ENCODE data around the gene ANKRD22. TPM values are rescaled to one million over a fixed set of nuclear protein-coding genes. Genes with fewer than 3 reads are reported as not detected.

The ANKRD22 gene
- polyA plus RNA-seq, 1 donor (not counting 4 experiments of a cell fraction or from before 2014, with no cell fraction given): 4.4 TPM

DNA sequence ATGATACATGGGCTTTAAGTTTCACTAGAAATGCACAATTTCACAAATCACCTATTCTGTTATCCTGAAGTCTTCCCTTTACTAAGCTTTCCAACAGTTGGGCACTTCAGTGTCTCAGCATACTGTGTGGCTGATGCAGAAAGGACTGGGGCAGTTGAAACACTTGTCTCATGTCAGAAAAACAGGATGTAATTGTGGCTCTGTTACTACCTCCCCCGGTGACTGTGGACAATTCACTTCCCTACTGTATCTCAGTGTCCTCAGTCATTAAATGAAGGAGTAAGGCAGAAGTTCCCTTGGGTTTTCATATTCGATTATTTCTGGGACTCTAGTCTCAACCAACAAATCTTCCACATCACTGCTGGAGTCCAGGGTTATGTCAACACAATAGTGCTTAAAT is 17.9 kb downstream of the ANKRD22 start:
- dilution Hi-C loops (cut with MboI; ENCODE audit: extremely low pct_ligation_motif_present, low sequenced_read_pairs): no loop called here
- Histone ChIP-seq H3K4me2 (ENCODE audit: control insufficient read depth, extremely low read depth, insufficient read depth, low read depth, low read length) (no peak overlapping the region), H3K9ac (ENCODE audit: control insufficient read depth, extremely low read depth, insufficient read depth, low read length) (no peak overlapping the region), H3K9me3 (ENCODE audit: control insufficient read depth, low read depth, low read length) (no peaks in the 10 kb centered on the region), H3K27me3 (ENCODE audit: control insufficient read depth, extremely low read depth, insufficient read depth, low read length) (no peaks in the 10 kb centered on the region), H4K20me1 (ENCODE audit: control insufficient read depth, extremely low read depth, insufficient read depth, low read length) (no peaks in the 10 kb centered on the region), H2AFZ (ENCODE audit: control insufficient read depth, low read length) (no peak overlapping the region), H3K27ac (ENCODE audit: control insufficient read depth, insufficient read depth, low read length) (no peak overlapping the region), H3K4me3 (ENCODE audit: control insufficient read depth in 2 of 3, extremely low read depth in 1 of 3, insufficient read depth in 2 of 3, low read depth in 1 of 3, low read length in 3 of 3) (no peak overlapping the region), H3K9me1 (ENCODE audit: control insufficient read depth, extremely low read depth, insufficient read depth, low read length) (no peaks in the 10 kb centered on the region), H3K4me1 (ENCODE audit: control insufficient read depth, extremely low read depth, insufficient read depth, low read length) (peaks cover 8% of the 10 kb centered on the region), H3K79me2 (ENCODE audit: control insufficient read depth, insufficient read depth, low read length) (no peaks in the 10 kb centered on the region), H3K36me3 (ENCODE audit: control insufficient read depth in 2 of 2, extremely low read depth in 1 of 2, insufficient read depth in 2 of 2, low read length in 2 of 2) (no peaks in the 10 kb centered on the region)
- DNase-seq (ENCODE audit: low read depth, low spot score) (no peak), FAIRE-seq (no peak)
- no peak for TF ChIP-seq EZH2 (IDR thresholded peaks at IDR 0.05; ENCODE audit: low read length)
- TF ChIP-seq, protein P1, sequence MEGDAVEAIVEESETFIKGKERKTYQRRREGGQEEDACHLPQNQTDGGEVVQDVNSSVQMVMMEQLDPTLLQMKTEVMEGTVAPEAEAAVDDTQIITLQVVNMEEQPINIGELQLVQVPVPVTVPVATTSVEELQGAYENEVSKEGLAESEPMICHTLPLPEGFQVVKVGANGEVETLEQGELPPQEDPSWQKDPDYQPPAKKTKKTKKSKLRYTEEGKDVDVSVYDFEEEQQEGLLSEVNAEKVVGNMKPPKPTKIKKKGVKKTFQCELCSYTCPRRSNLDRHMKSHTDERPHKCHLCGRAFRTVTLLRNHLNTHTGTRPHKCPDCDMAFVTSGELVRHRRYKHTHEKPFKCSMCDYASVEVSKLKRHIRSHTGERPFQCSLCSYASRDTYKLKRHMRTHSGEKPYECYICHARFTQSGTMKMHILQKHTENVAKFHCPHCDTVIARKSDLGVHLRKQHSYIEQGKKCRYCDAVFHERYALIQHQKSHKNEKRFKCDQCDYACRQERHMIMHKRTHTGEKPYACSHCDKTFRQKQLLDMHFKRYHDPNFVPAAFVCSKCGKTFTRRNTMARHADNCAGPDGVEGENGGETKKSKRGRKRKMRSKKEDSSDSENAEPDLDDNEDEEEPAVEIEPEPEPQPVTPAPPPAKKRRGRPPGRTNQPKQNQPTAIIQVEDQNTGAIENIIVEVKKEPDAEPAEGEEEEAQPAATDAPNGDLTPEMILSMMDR (optimal IDR thresholded peaks at IDR 0.05 in 1 of 3, IDR thresholded peaks at IDR 0.05 in 1 of 3, conservative IDR thresholded peaks at IDR 0.05 in 1 of 3; ENCODE audit: extremely low read depth in 1 of 3, insufficient read depth in 2 of 3, low read length in 3 of 3): no peak

DNA sequence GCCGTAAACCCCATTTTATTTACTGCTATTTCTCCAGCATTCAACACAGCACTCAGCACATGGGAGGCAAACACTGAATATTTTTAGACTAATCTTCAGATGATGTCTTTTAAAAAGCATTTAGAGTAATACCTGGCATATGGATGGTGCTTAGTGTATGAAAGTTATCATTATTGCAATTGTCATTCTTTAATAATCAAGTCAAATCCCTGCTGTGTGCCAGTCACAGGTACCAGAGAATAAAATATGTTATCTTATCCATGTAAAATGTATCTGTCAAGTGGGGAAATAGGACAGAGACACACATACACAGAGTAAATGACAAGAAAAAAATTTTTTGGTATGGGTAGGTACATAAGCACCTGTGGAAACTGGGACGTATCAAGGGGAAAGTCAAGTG is 18.5 kb downstream of the ANKRD22 start:
- H3K9me1 ChIP-seq (ENCODE audit: control insufficient read depth, extremely low read depth, insufficient read depth, low read length): no peaks in the 10 kb centered on the region
- no peak overlapping the region for H3K27ac ChIP-seq (ENCODE audit: control insufficient read depth, insufficient read depth, low read length)
- no peaks in the 10 kb centered on the region for H4K20me1 ChIP-seq (ENCODE audit: control insufficient read depth, extremely low read depth, insufficient read depth, low read length)
- H3K36me3 ChIP-seq (ENCODE audit: control insufficient read depth in 2 of 2, extremely low read depth in 1 of 2, insufficient read depth in 2 of 2, low read length in 2 of 2): no peaks in the 10 kb centered on the region
- DNase-seq (ENCODE audit: low read depth, low spot score): no peak
- H3K9me3 ChIP-seq (ENCODE audit: control insufficient read depth, low read depth, low read length): no peaks in the 10 kb centered on the region
- H3K4me3 ChIP-seq (ENCODE audit: control insufficient read depth in 2 of 3, extremely low read depth in 1 of 3, insufficient read depth in 2 of 3, low read depth in 1 of 3, low read length in 3 of 3): no peak overlapping the region
- TF ChIP-seq, protein P1 (optimal IDR thresholded peaks at IDR 0.05 in 1 of 3, IDR thresholded peaks at IDR 0.05 in 1 of 3, conservative IDR thresholded peaks at IDR 0.05 in 1 of 3; ENCODE audit: extremely low read depth in 1 of 3, insufficient read depth in 2 of 3, low read length in 3 of 3): no peak
- TF ChIP-seq EZH2 (IDR thresholded peaks at IDR 0.05; ENCODE audit: low read length): no peak
- H2AFZ ChIP-seq (ENCODE audit: control insufficient read depth, low read length): no peak overlapping the region
- no peaks in the 10 kb centered on the region for H3K27me3 ChIP-seq (ENCODE audit: control insufficient read depth, extremely low read depth, insufficient read depth, low read length)
- H3K79me2 ChIP-seq (ENCODE audit: control insufficient read depth, insufficient read depth, low read length): no peaks in the 10 kb centered on the region
- no peak overlapping the region for H3K9ac ChIP-seq (ENCODE audit: control insufficient read depth, extremely low read depth, insufficient read depth, low read length)
- peaks cover 13% of the 10 kb centered on the region for H3K4me1 ChIP-seq (ENCODE audit: control insufficient read depth, extremely low read depth, insufficient read depth, low read length)
- dilution Hi-C loops (cut with MboI; ENCODE audit: extremely low pct_ligation_motif_present, low sequenced_read_pairs): no loop called here
- no peak overlapping the region for H3K4me2 ChIP-seq (ENCODE audit: control insufficient read depth, extremely low read depth, insufficient read depth, low read depth, low read length)
- no peak for FAIRE-seq

All from keratinocyte (primary cell).